T-helper 2 cell treated with Interferon-gamma antibody and Interleukin-4, amounts not matched to agents 5 μg/mL and 100 μg/mL, for 36 hours (primary cell): ENCODE data around the gene BPIFB1.

Source experiments
- DNase-seq: peaks from one replicate; pipeline ENCODE4 v3.0.0; 2021; ENCODE audit warnings: low spot score
- H3K27ac Mint-ChIP-seq: one replicate; pipeline ENCODE4 v1.8.0; 2021; ENCODE audit warnings: mild to moderate bottlenecking, mixed read lengths
- H3K27me3 Mint-ChIP-seq: one replicate; pipeline ENCODE4 v1.8.0; 2021; ENCODE audit warnings: low read depth, mixed read lengths
- H3K36me3 Mint-ChIP-seq: one replicate; pipeline ENCODE4 v1.8.0; 2021; ENCODE audit warnings: low read depth, mixed read lengths
- H3K4me1 Mint-ChIP-seq: one replicate; pipeline ENCODE4 v1.8.0; 2021; ENCODE audit warnings: low read depth, mixed read lengths
- H3K4me3 Mint-ChIP-seq: one replicate; pipeline ENCODE4 v1.8.0; 2022; ENCODE audit warnings: mild to moderate bottlenecking, moderate library complexity, mixed read lengths
- H3K9me3 Mint-ChIP-seq: one replicate; pipeline ENCODE4 v1.8.0; 2021; ENCODE audit warnings: mixed read lengths

BPIFB1 gene

GRCh38 chr20:33337119-33337518 lies 54.1 kb downstream of the BPIFB1 start:
- H3K4me3 Mint-ChIP-seq: no peak overlapping the region
- no peaks in the 10 kb centered on the region for H3K9me3 Mint-ChIP-seq
- H3K27ac Mint-ChIP-seq: no peak overlapping the region
- H3K27me3 Mint-ChIP-seq: peaks cover 2% of the 10 kb centered on the region
- H3K36me3 Mint-ChIP-seq: no peaks in the 10 kb centered on the region
- DNase-seq: no peak
- peaks cover 4% of the 10 kb centered on the region for H3K4me1 Mint-ChIP-seq

GRCh38 chr20:33337531-33338165 lies 54.6 kb downstream of the BPIFB1 start:
- Mint-ChIP-seq H3K27ac (no peak overlapping the region), H3K4me3 (no peak overlapping the region), H3K27me3 (peaks cover under 1% of the 10 kb centered on the region), H3K4me1 (peaks cover 4% of the 10 kb centered on the region), H3K9me3 (no peaks in the 10 kb centered on the region), H3K36me3 (no peaks in the 10 kb centered on the region)
- DNase-seq: no peak

DNA sequence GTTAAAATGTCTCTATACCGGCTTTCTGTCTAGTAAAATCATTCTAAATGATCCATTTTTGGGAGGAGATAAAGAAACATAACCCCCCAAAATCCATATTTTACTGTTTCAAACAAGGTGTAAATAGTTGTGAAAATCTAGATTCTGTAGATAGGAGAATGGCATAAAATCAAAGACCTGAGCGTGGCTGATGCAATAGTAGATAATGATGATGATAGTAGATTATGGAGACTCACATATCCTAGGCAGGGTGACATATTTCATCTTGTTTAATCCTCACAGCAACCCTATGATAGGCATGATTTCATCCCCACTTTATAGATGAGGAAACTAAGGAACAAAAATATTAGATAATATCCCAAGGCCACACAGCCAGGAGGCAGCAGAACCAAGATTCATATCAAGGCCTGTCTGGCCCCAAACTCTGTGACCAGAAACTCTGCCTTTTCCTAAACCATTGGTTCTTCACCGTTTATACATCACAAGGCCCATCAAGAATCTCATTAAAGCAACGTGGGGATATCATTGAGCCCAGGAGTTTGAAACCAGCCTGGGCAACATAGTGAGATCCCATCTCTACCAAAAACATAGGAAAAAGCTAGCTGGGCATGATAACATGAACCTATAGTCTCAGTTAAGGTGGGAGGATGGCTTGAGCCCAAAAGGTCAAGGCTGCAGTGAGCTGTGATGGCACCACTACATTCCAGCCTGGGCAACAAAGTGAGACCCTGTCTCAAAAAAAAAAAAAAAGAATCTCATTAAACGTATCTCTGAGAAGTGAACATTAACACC lies 55.6 kb downstream of the BPIFB1 start:
- no peaks in the 10 kb centered on the region for H3K27me3 Mint-ChIP-seq
- H3K27ac Mint-ChIP-seq: no peak overlapping the region
- no peaks in the 10 kb centered on the region for H3K36me3 Mint-ChIP-seq
- no peaks in the 10 kb centered on the region for H3K9me3 Mint-ChIP-seq
- H3K4me3 Mint-ChIP-seq: no peak overlapping the region
- H3K4me1 Mint-ChIP-seq: peaks cover 4% of the 10 kb centered on the region
- no peak for DNase-seq

GRCh38 chr20:33339515-33340058 lies 56.6 kb downstream of the BPIFB1 start:
- Mint-ChIP-seq H3K27ac (no peak overlapping the region), H3K4me3 (no peak overlapping the region), H3K27me3 (no peaks in the 10 kb centered on the region)

DNA sequence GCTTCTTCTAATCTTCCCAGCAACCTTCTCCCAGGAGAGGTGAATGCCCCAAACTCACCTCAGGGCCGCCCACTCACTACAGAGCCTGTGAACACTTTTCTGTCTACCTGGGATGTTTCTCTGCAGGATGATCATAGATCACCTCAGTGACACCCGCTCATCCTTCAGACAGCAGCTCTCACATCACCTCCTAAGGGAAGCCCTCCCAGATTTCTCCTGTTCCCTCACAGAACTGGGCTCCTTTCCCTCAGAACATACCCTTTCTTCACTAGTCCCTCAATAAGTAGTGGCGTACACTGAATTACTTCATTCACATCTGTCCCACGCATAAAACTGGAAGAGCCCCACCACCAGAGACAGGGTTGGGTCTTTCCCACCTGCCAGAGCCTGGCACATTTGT lies 60.5 kb downstream of the BPIFB1 start:
- DNase-seq: no peak
- Mint-ChIP-seq H3K27me3 (no peaks in the 10 kb centered on the region), H3K9me3 (no peaks in the 10 kb centered on the region), H3K27ac (no peak overlapping the region), H3K36me3 (no peaks in the 10 kb centered on the region), H3K4me3 (no peak overlapping the region), H3K4me1 (peaks cover 1% of the 10 kb centered on the region)

More at GRCh38 chr20:33339515-33340058, 56.6 kb downstream of the BPIFB1 start:
- DNase-seq: no peak
- Mint-ChIP-seq H3K36me3 (no peaks in the 10 kb centered on the region), H3K9me3 (no peaks in the 10 kb centered on the region), H3K4me1 (peaks cover 4% of the 10 kb centered on the region)

- Mint-ChIP-seq H3K4me3 (no peak overlapping the region), H3K36me3 (no peaks in the 10 kb centered on the region), H3K27me3 (no peaks in the 10 kb centered on the region), H3K4me1 (no peaks in the 10 kb centered on the region), H3K27ac (no peak overlapping the region), H3K9me3 (no peaks in the 10 kb centered on the region)
- no peak for DNase-seq
These were observed 62.3 kb downstream of the BPIFB1 start for GRCh38 chr20:33345342-33345741.

GRCh38 chr20:33348136-33348937 lies 65.3 kb downstream of the BPIFB1 start:
- no peaks in the 10 kb centered on the region for H3K9me3 Mint-ChIP-seq
- H3K27ac Mint-ChIP-seq: no peak overlapping the region
- H3K4me3 Mint-ChIP-seq: no peak overlapping the region
- H3K27me3 Mint-ChIP-seq: no peaks in the 10 kb centered on the region
- no peaks in the 10 kb centered on the region for H3K4me1 Mint-ChIP-seq
- H3K36me3 Mint-ChIP-seq: no peaks in the 10 kb centered on the region
- no peak for DNase-seq

GRCh38 chr20:33349493-33349892 lies 66.5 kb downstream of the BPIFB1 start:
- no peaks in the 10 kb centered on the region for H3K27me3 Mint-ChIP-seq

DNA sequence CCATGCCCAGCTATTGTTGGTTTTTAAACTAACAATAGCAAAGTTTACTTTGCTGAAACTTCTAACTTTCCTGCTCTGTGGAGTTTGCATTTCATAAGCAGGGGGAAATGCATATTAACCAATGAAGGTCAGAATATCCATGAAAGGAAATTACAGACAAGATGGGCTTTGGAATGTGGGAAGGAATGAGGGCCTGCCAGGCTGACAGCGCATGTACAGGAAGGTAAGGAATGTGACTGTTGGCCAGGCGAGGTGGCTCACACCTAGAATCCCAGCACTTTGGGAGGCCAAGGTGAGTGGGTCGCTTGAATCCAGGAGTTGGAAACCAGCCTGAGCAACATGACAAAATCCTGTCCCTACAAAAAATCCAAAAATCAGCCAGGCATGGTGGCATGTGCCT lies 68.7 kb downstream of the BPIFB1 start:
- Mint-ChIP-seq H3K27ac (no peak overlapping the region), H3K27me3 (no peaks in the 10 kb centered on the region), H3K9me3 (no peaks in the 10 kb centered on the region), H3K36me3 (peaks cover 2% of the 10 kb centered on the region), H3K4me3 (no peak overlapping the region), H3K4me1 (no peaks in the 10 kb centered on the region)
- DNase-seq: no peak

More at GRCh38 chr20:33349493-33349892, 66.5 kb downstream of the BPIFB1 start:
- no peaks in the 10 kb centered on the region for H3K4me1 Mint-ChIP-seq
- DNase-seq: no peak
- H3K4me3 Mint-ChIP-seq: no peak overlapping the region
- H3K9me3 Mint-ChIP-seq: no peaks in the 10 kb centered on the region
- H3K36me3 Mint-ChIP-seq: no peaks in the 10 kb centered on the region
- no peak overlapping the region for H3K27ac Mint-ChIP-seq

- no peaks in the 10 kb centered on the region for H3K4me1 Mint-ChIP-seq
- H3K27me3 Mint-ChIP-seq: no peaks in the 10 kb centered on the region
- H3K4me3 Mint-ChIP-seq: no peak overlapping the region
- H3K27ac Mint-ChIP-seq: no peak overlapping the region
- peaks cover 2% of the 10 kb centered on the region for H3K36me3 Mint-ChIP-seq
- H3K9me3 Mint-ChIP-seq: no peaks in the 10 kb centered on the region
- DNase-seq: no peak
These were observed 69.4 kb downstream of the BPIFB1 start for GRCh38 chr20:33352258-33353012.

GRCh38 chr20:33353013-33353402 lies 70.0 kb downstream of the BPIFB1 start:
- no peak overlapping the region for H3K4me3 Mint-ChIP-seq
- peaks cover 2% of the 10 kb centered on the region for H3K36me3 Mint-ChIP-seq
- H3K9me3 Mint-ChIP-seq: no peaks in the 10 kb centered on the region
- no peaks in the 10 kb centered on the region for H3K4me1 Mint-ChIP-seq
- DNase-seq: no peak
- no peaks in the 10 kb centered on the region for H3K27me3 Mint-ChIP-seq
- no peak overlapping the region for H3K27ac Mint-ChIP-seq
